Testis (tissue), 3 donors: ENCODE results near the gene SLC22A31. TPM values are rescaled to one million over a fixed set of nuclear protein-coding genes. Genes with fewer than 3 reads are reported as not detected.

Experiments
- DNase-seq: peaks from one replicate; pipeline ENCODE4 v3.0.0-alpha.2; 2019
- H3K27ac ChIP-seq, 2 donors: fragments of 200-600 bp; sonication (generic); one replicate each; pipeline ENCODE4 v1.5.1; 2019
- H3K27me3 ChIP-seq: fragments of 200-600 bp; sonication (generic); one replicate; pipeline ENCODE4 v1.5.1; 2019
- H3K36me3 ChIP-seq: fragments of 200-600 bp; sonication (generic); one replicate; pipeline ENCODE4 v1.5.1; 2017; ENCODE audit warnings: low read depth; ENCODE audit errors: missing control alignments
- H3K4me1 ChIP-seq: fragments of 200-600 bp; sonication (generic); one replicate; pipeline ENCODE4 v1.5.1; 2019
- H3K4me3 ChIP-seq, 2 donors: fragments of 200-600 bp; sonication (generic); one replicate each; pipeline ENCODE4 v1.5.1; 2017 to 2019
- H3K9me3 ChIP-seq: fragments of 200-600 bp; sonication (generic); one replicate; pipeline ENCODE4 v1.5.1; 2017
- CTCF ChIP-seq, 3 experiments: fragments of 450-650 bp in 2 of 3; fragments of 200-600 bp in 1 of 3; sonication (generic) in 1 of 3; IDR thresholded peaks; one replicate each; pipeline ENCODE4 v1.5.1; 2016 to 2019; ENCODE audit warnings: antibody characterized with exemption in 3 of 3, mild to moderate bottlenecking in 2 of 3, moderate library complexity in 1 of 3
- POLR2A ChIP-seq: fragments of 450-650 bp; IDR thresholded peaks from one replicate; pipeline ENCODE4 v1.6.1; 2017; ENCODE audit warnings: antibody characterized with exemption, mild to moderate bottlenecking, moderate library complexity
- WGBS, 2 donors: methylation state at CpG; one replicate each; pipeline ENCODE4 v1.1.5; 2018; 5-methylcytosine and 5-hydroxymethylcytosine counted together
- intact Hi-C: fragments of 100-400 bp; cut with DNase I; formaldehyde crosslinking; loops from one replicate; pipeline ENCODE4 v1.15.1; 2023; ENCODE audit warnings: low total_unique reads
- polyA plus RNA-seq: library from polyadenylated mRNA; stranded (reverse); fragments of 350-450 nt; fragmentation: Illumina TruSeq; extraction: RNeasy Lipid Tissue Mini Kit (QIAGEN cat#74804); gene quantifications from one replicate; pipeline ENCODE4 v1.2.3, GENCODE V29; 2014; ENCODE audit warnings: low read depth, low replicate concordance; ENCODE audit not compliant: insufficient read depth
- total RNA-seq, 2 donors: library from RNA; depleted of rRNA; stranded (reverse); fragments of >200 nt; gene quantifications; one replicate each; pipeline ENCODE4 v1.2.3, GENCODE V29; 2016

SLC22A31 gene
- total and polyA plus RNA-seq, 3 donors from 2014 or later, result 3.9 to 8.2 (median 6.2) TPM

GRCh38 chr16:89230255-89230654 lies 29.9 kb upstream of the SLC22A31 start:
- Histone ChIP-seq H3K27me3 (no peaks in the 10 kb centered on the region), H3K27ac (no peak overlapping the region), H3K4me3 (no peak overlapping the region), H3K4me1 (no peaks in the 10 kb centered on the region), H3K36me3 (no peaks in the 10 kb centered on the region), H3K9me3 (no peaks in the 10 kb centered on the region)
- 90 to 95% methylated on average over 2 to 14 of the region's 14 CpGs for WGBS, 2 donors
- intact Hi-C loops, result no loop called here
- TF ChIP-seq CTCF (IDR thresholded peaks at IDR 0.05), result no peak
- no peak for TF ChIP-seq POLR2A
- DNase-seq, result no peak

DNA sequence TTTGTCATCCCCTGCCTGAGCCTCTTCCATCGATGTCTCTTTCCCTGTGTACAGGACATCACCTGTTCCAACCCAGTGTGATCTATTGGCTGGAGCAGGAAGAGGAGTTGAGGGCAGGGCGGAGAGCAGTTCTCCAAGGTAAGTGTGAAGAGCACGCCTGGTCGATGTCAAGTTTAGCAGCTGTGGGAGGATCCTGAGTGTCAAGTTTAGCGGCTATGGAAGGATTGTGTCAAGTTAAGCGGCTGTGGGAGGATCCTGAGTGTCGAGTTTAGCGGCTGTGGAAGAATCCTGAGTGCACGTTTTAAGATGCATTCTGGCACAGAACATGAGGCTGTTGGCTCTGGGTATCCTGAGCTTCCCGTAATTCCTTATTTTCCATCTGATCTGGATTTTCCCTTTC lies 24.3 kb upstream of the SLC22A31 start:
- Histone ChIP-seq H3K27ac (no peak overlapping the region), H3K4me1 (no peaks in the 10 kb centered on the region), H3K27me3 (no peaks in the 10 kb centered on the region), H3K36me3 (no peaks in the 10 kb centered on the region), H3K9me3 (no peaks in the 10 kb centered on the region), H3K4me3 (no peak overlapping the region)
- DNase-seq, result no peak
- WGBS, 2 donors, result 92 to 94% methylated on average over 8 to 10 of the region's 10 CpGs
- intact Hi-C loops, result no loop called here
- TF ChIP-seq POLR2A (no peak), CTCF (IDR thresholded peaks at IDR 0.05) (no peak)

DNA sequence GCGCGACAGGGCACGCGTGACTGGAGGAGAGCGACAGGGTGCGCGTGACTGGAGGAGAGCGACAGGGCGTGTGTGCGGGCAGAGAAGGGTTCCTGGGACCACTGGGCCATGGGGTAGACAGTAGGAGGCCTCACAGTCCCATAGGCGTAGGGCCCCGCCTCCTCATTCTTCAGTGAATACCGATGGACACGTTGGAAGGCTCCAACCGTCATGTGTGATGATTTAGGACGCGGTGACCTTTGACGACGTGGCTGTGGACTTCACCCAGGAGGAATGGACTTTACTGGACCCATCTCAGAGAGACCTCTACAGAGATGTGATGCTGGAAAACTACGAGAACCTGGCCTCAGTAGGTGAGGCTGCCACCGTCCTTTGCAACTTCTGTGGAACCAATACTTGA lies 22.6 kb upstream of the SLC22A31 start:
- DNase-seq, result no peak
- H3K36me3 ChIP-seq, result no peaks in the 10 kb centered on the region

DNA sequence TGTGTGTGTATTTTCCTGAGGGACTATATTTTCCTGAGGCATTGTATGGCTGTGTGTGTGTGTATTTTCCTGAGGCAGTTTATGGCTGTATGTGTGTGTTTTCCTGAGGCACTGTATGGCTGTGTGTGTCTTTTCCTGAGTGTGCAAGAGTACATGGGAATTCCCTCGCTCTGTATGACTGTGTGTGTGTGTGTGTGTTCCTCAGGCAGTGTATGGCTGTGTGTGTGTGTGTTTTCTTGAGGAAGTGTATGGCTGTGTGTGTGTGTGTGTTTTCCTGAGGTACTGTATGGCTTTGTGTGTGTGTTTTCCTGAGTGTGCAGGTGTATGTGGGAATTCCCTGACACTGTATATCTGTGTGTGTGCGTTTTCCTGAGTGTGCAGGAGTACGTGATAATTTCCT lies 21.3 kb upstream of the SLC22A31 start:
- 83 to 94% methylated on average over 2 to 3 of the region's 3 CpGs for WGBS, 2 donors
- Histone ChIP-seq H3K4me3 (no peak overlapping the region), H3K36me3 (no peaks in the 10 kb centered on the region), H3K27ac (no peak overlapping the region), H3K4me1 (no peaks in the 10 kb centered on the region), H3K27me3 (no peaks in the 10 kb centered on the region), H3K9me3 (no peaks in the 10 kb centered on the region)
- DNase-seq, result no peak
- TF ChIP-seq POLR2A, result no peak
- intact Hi-C loops, result no loop called here

More for the DNA sequence above, 22.6 kb upstream of the SLC22A31 start:
- Histone ChIP-seq H3K27me3 (no peaks in the 10 kb centered on the region), H3K9me3 (no peaks in the 10 kb centered on the region), H3K4me1 (no peaks in the 10 kb centered on the region), H3K27ac (no peak overlapping the region), H3K4me3 (no peak overlapping the region)
- intact Hi-C loops, result no loop called here
- TF ChIP-seq POLR2A, result no peak
- 90 to 94% methylated on average over 21 of the region's 21 CpGs for WGBS, 2 donors

GRCh38 chr16:89219365-89219764 lies 19.0 kb upstream of the SLC22A31 start:
- no peaks in the 10 kb centered on the region for H3K9me3 ChIP-seq
- no peaks in the 10 kb centered on the region for H3K27me3 ChIP-seq
- intact Hi-C loops, result no loop called here
- H3K4me3 ChIP-seq, result no peak overlapping the region
- TF ChIP-seq CTCF (IDR thresholded peaks at IDR 0.05) (no peak), POLR2A (no peak)
- WGBS, 2 donors, result 59 to 69% methylated on average over 5 of the region's 5 CpGs
- H3K4me1 ChIP-seq, result peaks cover 4% of the 10 kb centered on the region
- no peak for DNase-seq
- H3K36me3 ChIP-seq, result no peaks in the 10 kb centered on the region
- H3K27ac ChIP-seq, result no peak overlapping the region

DNA sequence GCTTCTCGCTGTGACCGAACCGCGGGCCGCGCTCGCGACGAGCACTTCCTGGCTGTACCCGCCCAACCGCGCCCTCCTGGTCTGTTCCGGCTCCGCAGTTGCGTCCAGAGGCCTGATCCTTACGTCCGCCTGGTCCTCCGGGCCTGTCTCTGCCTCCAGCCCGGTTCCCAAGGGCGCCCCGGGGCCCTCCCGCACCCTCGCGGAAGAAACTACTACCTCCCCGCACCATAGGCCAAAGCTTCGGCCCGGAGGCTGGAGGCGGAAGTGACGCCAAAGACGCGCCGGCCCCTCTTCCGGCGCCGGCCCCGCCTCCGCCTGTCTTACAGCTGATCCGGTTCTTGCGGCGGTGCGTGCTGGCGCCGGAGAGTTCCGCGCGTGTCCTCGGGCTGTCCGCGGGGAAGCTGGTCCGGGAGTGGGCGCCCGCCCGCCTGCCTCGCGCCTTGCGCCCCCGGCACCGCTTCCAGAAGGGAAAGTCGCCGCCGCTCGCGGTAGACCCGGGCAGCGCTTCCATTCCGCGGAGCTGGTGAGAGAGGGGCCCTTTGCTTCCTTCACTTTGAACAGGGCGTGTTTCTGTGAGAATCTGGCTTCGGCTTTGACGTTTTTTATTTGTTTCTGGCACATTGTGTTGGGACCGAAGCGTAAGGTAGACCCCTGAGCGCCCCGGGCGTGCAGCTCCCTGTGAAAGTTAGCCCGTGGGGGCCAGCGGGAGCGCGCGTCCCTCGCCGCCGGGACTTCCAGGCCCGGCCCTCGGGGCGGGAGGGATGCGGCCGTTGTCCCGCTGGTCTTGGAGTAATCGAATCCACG lies 17.3 kb upstream of the SLC22A31 start, which contains the start of gene ZNF778:
TSS of gene ZNF778 (plus strand) at position 316 of the 804 bp plus-strand sequence. CDS start 3,425 bp downstream, outside the sequence.
- peak; percentile 90 for DNase-seq
- WGBS, 2 donors, result 0% methylated on average over 54 to 89 of the region's 91 CpGs
- intact Hi-C loops, result no loop called here

More for the DNA sequence above, 17.3 kb upstream of the SLC22A31 start, which contains the start of gene ZNF778:
- Histone ChIP-seq H3K4me1 (peaks cover 4% of the 10 kb centered on the region), H3K9me3 (no peaks in the 10 kb centered on the region), H3K27ac (peak within 1 kb of the TSS; percentile 89 to 91), H3K27me3 (no peaks in the 10 kb centered on the region), H3K36me3 (no peaks in the 10 kb centered on the region), H3K4me3 (peak within 1 kb of the TSS; percentile 79 to 88)
- peak; percentile 58 for TF ChIP-seq POLR2A
- TF ChIP-seq CTCF (IDR thresholded peaks at IDR 0.05), result peak in 2 of 3 experiments; percentile 13 to 17
